Astrocyte (in vitro differentiated cells and primary cell): ENCODE data around the gene CIB4. TPM values are rescaled to one million over a fixed set of nuclear protein-coding genes. Genes with fewer than 3 reads are reported as not detected.
"Not testable (repeated sequence)": the region's sequence is repeated elsewhere in the genome, so short reads cannot be mapped to it uniquely, and the experiment has no call there.

Source experiments
- DNase-seq: peaks from one replicate; pipeline ENCODE4 v3.0.0-alpha.2; 2010; ENCODE audit warnings: low read depth
- FAIRE-seq: peaks from 2 replicates; lab custom pipeline; 2011; peaks lifted over from hg19 to GRCh38; lab: Jason Lieb, UNC
- H2AFZ ChIP-seq: 2 replicates; pipeline ENCODE4 v1.6.0; 2012; ENCODE audit warnings: low read depth, low read length, inconsistent platforms
- H3K27ac ChIP-seq: 2 replicates; pipeline ENCODE4 v1.5.1; 2011; ENCODE audit warnings: low read depth, low read length, inconsistent platforms
- H3K27me3 ChIP-seq: 2 replicates; pipeline ENCODE4 v1.6.0; 2011; ENCODE audit warnings: low read length, inconsistent platforms; ENCODE audit not compliant: insufficient read depth
- H3K36me3 ChIP-seq: 2 replicates; pipeline ENCODE4 v1.5.1; 2011; ENCODE audit warnings: low read length, inconsistent platforms; ENCODE audit not compliant: insufficient read depth
- H3K4me1 ChIP-seq: 2 replicates; pipeline ENCODE4 v1.5.1; 2011; ENCODE audit warnings: low read length, inconsistent platforms; ENCODE audit not compliant: insufficient read depth
- H3K4me2 ChIP-seq: 2 replicates; pipeline ENCODE4 v1.6.0; 2012; ENCODE audit warnings: low read length, inconsistent platforms
- H3K4me3 ChIP-seq: 2 replicates; pipeline ENCODE4 v1.5.1; 2011; ENCODE audit warnings: low read depth, mild to moderate bottlenecking, low read length, inconsistent platforms; ENCODE audit not compliant: insufficient read depth
- H3K79me2 ChIP-seq: 2 replicates; pipeline ENCODE4 v1.6.0; 2012; ENCODE audit warnings: mild to moderate bottlenecking, low read length, inconsistent platforms; ENCODE audit not compliant: insufficient read depth
- H3K9ac ChIP-seq: 2 replicates; pipeline ENCODE4 v1.6.0; 2012; ENCODE audit warnings: mild to moderate bottlenecking, low read length, inconsistent platforms
- H3K9me3 ChIP-seq: 2 replicates; pipeline ENCODE4 v1.5.1; 2012; ENCODE audit warnings: low read depth, mild to moderate bottlenecking, low read length, inconsistent platforms; ENCODE audit not compliant: insufficient read depth
- H4K20me1 ChIP-seq: 2 replicates; pipeline ENCODE4 v1.6.0; 2012; ENCODE audit warnings: low read length, inconsistent platforms; ENCODE audit not compliant: insufficient read depth
- H3K27ac Mint-ChIP-seq: one replicate; pipeline ENCODE4 v1.8.0; 2021; ENCODE audit warnings: mild to moderate bottlenecking, mixed read lengths; ENCODE audit not compliant: unreplicated experiment
- H3K27me3 Mint-ChIP-seq: one replicate; pipeline ENCODE4 v1.8.0; 2021; ENCODE audit warnings: low read depth, mixed read lengths; ENCODE audit not compliant: unreplicated experiment
- H3K36me3 Mint-ChIP-seq: one replicate; pipeline ENCODE4 v1.8.0; 2021; ENCODE audit warnings: low read depth, mixed read lengths; ENCODE audit not compliant: unreplicated experiment
- H3K4me1 Mint-ChIP-seq: one replicate; pipeline ENCODE4 v1.8.0; 2021; ENCODE audit warnings: low read depth, mixed read lengths; ENCODE audit not compliant: unreplicated experiment
- H3K4me3 Mint-ChIP-seq: one replicate; pipeline ENCODE4 v1.8.0; 2021; ENCODE audit warnings: mild to moderate bottlenecking, moderate library complexity, mixed read lengths; ENCODE audit not compliant: unreplicated experiment
- H3K9me3 Mint-ChIP-seq: one replicate; pipeline ENCODE4 v1.8.0; 2021; ENCODE audit warnings: mild to moderate bottlenecking, mixed read lengths; ENCODE audit not compliant: unreplicated experiment
- EZH2 ChIP-seq: IDR thresholded peaks from 2 replicates; pipeline ENCODE4 v1.6.1; 2012; ENCODE audit warnings: mild to moderate bottlenecking, low read length, inconsistent platforms; ENCODE audit not compliant: insufficient read depth
- total RNA-seq: library from RNA; stranded (reverse); gene quantifications from 2 replicates; pipeline ENCODE4 v1.2.1, GENCODE V29; 2021
- TF ChIP-seq, protein P1 (sequence below): IDR thresholded peaks from 2 replicates; pipeline ENCODE4 v1.5.1; 2011; ENCODE audit warnings: low read depth, mild to moderate bottlenecking, inconsistent platforms, low read length, moderate library complexity; ENCODE audit not compliant: insufficient read depth

CIB4 gene
- total RNA-seq, 1 donor from 2014 or later = not detected

DNA sequence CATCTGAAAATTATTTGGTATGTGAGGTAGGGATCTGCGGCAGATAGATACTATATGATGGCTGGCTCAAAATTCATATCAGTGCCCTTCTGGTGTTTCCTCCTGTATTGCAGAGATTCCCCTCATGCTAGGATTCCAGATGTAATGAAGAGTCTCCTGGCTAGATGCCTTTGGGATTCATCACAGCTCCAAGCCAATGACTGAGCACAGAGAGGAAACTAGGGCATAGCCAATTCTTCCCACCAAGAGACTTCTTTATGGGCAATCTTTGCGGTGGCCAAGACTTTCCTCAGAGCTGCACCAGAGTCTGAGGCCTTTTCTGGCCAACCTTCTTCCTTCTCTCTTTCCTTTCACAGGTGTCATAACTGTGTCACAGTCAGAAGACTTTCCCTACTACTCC is 25.5 kb upstream of the CIB4 start:
- Histone ChIP-seq H3K27me3 (peaks cover 6% of the 10 kb centered on the region), H3K4me1 (peaks cover 12% of the 10 kb centered on the region), H3K27ac (no peak overlapping the region), H3K9ac (no peak overlapping the region), H4K20me1 (no peaks in the 10 kb centered on the region), H3K9me3 (no peaks in the 10 kb centered on the region), H2AFZ (no peak overlapping the region), H3K4me2 (no peak overlapping the region), H3K79me2 (no peaks in the 10 kb centered on the region), H3K36me3 (no peaks in the 10 kb centered on the region), H3K4me3 (no peak overlapping the region)
- H3K4me3 Mint-ChIP-seq = no peak overlapping the region
- peaks cover 3% of the 10 kb centered on the region for H3K9me3 Mint-ChIP-seq
- peaks cover 12% of the 10 kb centered on the region for H3K27me3 Mint-ChIP-seq
- peaks cover 17% of the 10 kb centered on the region for H3K4me1 Mint-ChIP-seq
- no peaks in the 10 kb centered on the region for H3K36me3 Mint-ChIP-seq
- no peak for TF ChIP-seq EZH2
- TF ChIP-seq, protein P1, sequence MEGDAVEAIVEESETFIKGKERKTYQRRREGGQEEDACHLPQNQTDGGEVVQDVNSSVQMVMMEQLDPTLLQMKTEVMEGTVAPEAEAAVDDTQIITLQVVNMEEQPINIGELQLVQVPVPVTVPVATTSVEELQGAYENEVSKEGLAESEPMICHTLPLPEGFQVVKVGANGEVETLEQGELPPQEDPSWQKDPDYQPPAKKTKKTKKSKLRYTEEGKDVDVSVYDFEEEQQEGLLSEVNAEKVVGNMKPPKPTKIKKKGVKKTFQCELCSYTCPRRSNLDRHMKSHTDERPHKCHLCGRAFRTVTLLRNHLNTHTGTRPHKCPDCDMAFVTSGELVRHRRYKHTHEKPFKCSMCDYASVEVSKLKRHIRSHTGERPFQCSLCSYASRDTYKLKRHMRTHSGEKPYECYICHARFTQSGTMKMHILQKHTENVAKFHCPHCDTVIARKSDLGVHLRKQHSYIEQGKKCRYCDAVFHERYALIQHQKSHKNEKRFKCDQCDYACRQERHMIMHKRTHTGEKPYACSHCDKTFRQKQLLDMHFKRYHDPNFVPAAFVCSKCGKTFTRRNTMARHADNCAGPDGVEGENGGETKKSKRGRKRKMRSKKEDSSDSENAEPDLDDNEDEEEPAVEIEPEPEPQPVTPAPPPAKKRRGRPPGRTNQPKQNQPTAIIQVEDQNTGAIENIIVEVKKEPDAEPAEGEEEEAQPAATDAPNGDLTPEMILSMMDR = no peak
- DNase-seq (no peak), FAIRE-seq (no peak)
- no peak overlapping the region for H3K27ac Mint-ChIP-seq

DNA sequence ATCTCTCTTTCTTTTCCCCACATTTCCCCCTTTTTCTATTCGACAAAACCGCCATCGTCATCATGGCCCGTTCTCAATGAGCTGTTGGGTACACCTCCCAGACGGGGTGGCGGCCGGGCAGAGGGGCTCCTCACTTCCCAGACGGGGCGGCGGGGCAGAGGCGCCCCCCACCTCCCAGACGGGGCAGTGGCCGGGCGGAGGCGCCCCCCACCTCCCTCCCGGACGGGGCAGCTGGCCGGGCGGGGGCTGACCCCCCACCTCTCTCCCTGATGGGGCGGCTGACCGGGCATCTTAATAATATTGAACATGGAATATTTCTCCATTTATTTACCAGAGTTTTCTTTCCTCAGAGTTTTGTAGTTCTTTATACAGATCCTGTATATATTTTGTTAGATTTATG is 24.1 kb upstream of the CIB4 start:
- FAIRE-seq, DNase-seq: not testable (repeated sequence)
- peaks cover 16% of the 10 kb centered on the region for H3K4me1 Mint-ChIP-seq

DNA sequence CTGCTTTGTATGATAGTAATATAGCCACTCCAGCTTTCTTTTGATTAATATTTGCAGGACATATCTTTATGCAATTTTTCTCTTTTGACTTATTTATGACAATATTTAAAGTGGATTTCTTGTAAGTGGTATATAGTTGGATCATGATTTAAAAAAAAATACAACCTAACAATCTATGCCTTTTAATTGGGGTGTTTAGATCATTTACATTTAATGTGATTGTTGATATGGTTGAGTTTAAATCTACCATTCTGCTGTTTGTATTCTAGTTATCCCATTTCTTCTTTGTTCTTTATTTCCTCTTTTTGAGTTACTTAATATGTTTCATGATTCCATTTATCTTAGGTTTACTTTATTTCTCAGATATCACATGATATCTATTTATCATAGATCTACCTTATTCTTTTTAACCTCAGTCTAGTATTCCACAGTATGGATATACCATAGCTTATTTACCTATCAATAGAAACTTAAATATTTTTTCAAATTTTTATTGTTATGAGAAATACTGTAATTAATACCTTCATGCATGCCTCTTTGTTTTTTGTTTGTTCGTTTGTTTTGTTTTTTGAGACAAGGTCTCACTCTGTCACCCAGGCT is 19.3 kb upstream of the CIB4 start:
- Histone ChIP-seq H3K9ac (no peak overlapping the region), H3K79me2 (no peaks in the 10 kb centered on the region), H3K4me1 (no peaks in the 10 kb centered on the region), H3K27ac (no peak overlapping the region), H3K27me3 (no peaks in the 10 kb centered on the region), H3K4me2 (no peak overlapping the region), H3K36me3 (no peaks in the 10 kb centered on the region), H2AFZ (no peak overlapping the region), H4K20me1 (no peaks in the 10 kb centered on the region), H3K4me3 (no peak overlapping the region), H3K9me3 (no peaks in the 10 kb centered on the region)
- Mint-ChIP-seq H3K27me3 (peaks cover 6% of the 10 kb centered on the region), H3K4me3 (no peak overlapping the region), H3K9me3 (peaks cover 7% of the 10 kb centered on the region), H3K27ac (no peak overlapping the region), H3K4me1 (no peaks in the 10 kb centered on the region), H3K36me3 (no peaks in the 10 kb centered on the region)
- no peak for DNase-seq
- TF ChIP-seq, protein P1 = no peak
- no peak for TF ChIP-seq EZH2
- no peak for FAIRE-seq

More for the DNA sequence above, 24.1 kb upstream of the CIB4 start:
- not testable (repeated sequence) for H3K27ac Mint-ChIP-seq, H3K4me1 ChIP-seq, H3K9ac ChIP-seq, H3K9me3 Mint-ChIP-seq, H2AFZ ChIP-seq, H3K36me3 Mint-ChIP-seq, H3K79me2 ChIP-seq, H4K20me1 ChIP-seq, H3K36me3 ChIP-seq, H3K9me3 ChIP-seq, H3K27ac ChIP-seq, H3K4me2 ChIP-seq, H3K27me3 ChIP-seq, H3K4me3 ChIP-seq, H3K4me3 Mint-ChIP-seq, H3K27me3 Mint-ChIP-seq
